ENCODE results near the gene LEKR1.

- TF ChIP-seq ZNF623 (tag by site-specific recombination; IDR thresholded peaks at IDR 0.05), result no peak
- no peak for TF ChIP-seq CTCF (tag by site-specific recombination; IDR thresholded peaks at IDR 0.05)
Observed at GRCh38 chr3:156860873-156861272, 34.7 kb downstream of the LEKR1 start.
